AG10803 (cell line): Measurements from ENCODE around the gene THOC6.
"Not testable (repeated sequence)": the region's sequence is repeated elsewhere in the genome, so short reads cannot be mapped to it uniquely, and the experiment has no call there.

Source experiments
- DNase-seq: peaks from one replicate; pipeline ENCODE4 v3.0.0; 2010; ENCODE audit warnings: low read depth
- H3K4me3 ChIP-seq: 2 replicates; pipeline ENCODE4 v1.5.1; 2011; ENCODE audit warnings: mild to moderate bottlenecking, low read length, control low read depth
- TF ChIP-seq, protein P1 (sequence below): conservative IDR thresholded peaks from 2 replicates; pipeline ENCODE4 v1.5.1; 2011; ENCODE audit warnings: mild to moderate bottlenecking, low read length, control low read depth, inconsistent platforms

Gene THOC6

DNA sequence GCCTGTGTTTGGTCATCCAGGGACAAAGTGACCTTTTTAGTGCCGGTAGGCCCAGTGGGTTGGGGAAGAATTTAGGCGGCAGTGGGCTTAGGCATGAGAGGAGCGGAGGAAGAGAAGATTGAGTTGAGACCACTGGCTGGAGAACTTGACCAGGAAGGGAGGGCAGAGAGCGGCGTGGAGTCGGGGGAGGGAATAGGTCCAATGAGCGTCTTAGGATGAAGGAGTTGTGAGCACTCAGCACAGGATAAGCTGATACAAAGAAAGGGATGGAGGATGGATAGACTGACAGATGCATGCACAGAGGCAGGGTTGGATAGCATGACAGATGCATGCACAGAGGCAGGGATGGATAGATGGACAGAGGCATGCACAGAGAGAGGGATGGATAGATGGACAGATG lies 49.6 kb downstream of the THOC6 start:
- no peak overlapping the region for H3K4me3 ChIP-seq
- TF ChIP-seq, protein P1, sequence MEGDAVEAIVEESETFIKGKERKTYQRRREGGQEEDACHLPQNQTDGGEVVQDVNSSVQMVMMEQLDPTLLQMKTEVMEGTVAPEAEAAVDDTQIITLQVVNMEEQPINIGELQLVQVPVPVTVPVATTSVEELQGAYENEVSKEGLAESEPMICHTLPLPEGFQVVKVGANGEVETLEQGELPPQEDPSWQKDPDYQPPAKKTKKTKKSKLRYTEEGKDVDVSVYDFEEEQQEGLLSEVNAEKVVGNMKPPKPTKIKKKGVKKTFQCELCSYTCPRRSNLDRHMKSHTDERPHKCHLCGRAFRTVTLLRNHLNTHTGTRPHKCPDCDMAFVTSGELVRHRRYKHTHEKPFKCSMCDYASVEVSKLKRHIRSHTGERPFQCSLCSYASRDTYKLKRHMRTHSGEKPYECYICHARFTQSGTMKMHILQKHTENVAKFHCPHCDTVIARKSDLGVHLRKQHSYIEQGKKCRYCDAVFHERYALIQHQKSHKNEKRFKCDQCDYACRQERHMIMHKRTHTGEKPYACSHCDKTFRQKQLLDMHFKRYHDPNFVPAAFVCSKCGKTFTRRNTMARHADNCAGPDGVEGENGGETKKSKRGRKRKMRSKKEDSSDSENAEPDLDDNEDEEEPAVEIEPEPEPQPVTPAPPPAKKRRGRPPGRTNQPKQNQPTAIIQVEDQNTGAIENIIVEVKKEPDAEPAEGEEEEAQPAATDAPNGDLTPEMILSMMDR = no peak
- DNase-seq = no peak

DNA sequence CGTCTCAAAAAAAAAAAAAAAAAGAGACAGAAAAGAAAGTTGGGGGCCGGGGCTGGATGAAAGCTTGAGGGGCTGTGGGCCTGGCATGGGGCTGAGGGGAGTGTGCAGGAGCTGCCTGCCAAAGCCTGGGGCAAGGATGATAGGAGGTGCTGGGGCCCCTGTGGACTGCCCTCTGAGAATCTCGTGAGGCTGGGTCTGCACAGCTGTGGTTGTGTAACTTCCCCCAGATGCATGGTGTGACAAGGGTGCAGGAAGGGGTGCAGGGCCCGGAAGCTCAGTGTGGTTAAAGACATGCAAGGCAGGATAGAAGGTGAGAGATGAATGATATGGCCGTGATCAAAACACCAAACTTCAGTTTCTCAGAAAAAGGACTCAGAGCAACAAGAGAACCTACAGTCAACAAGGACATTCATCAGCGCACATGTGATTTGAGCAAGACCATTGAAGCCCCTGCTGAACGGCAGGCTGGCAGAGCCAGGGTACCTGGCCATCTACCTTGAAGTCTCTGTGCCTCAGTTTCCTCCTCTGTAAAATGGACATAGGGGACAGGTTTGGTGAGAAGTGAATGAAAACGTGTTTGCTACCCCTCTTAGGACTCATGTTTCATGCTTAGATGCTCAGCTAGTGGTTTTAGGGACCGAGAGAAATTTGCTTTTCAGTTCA lies 51.2 kb downstream of the THOC6 start:
- no peak overlapping the region for H3K4me3 ChIP-seq
- TF ChIP-seq, protein P1 = no peak
- DNase-seq = no peak

DNA sequence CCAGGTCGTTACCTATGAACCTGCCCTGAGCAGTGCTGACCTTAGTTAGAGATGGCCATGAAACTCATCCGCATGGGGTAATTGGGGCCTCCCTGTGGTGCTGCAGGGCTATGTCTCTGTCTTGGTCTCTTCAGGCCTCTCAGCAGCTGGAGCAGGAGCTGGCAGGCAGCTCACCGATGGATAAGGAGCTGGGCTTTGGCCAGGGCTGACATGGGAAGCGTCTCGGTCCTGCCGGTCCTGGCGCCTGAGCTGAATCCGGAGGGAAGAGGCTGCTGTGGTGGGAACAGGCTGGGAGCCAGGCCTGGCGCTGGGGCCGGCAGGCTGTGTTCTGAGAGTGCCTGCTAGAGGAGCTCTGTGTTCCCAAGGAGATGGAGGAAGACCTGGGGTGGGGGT lies 51.7 kb downstream of the THOC6 start:
- TF ChIP-seq, protein P1 = no peak
- no peak for DNase-seq
- H3K4me3 ChIP-seq = no peak overlapping the region

DNA sequence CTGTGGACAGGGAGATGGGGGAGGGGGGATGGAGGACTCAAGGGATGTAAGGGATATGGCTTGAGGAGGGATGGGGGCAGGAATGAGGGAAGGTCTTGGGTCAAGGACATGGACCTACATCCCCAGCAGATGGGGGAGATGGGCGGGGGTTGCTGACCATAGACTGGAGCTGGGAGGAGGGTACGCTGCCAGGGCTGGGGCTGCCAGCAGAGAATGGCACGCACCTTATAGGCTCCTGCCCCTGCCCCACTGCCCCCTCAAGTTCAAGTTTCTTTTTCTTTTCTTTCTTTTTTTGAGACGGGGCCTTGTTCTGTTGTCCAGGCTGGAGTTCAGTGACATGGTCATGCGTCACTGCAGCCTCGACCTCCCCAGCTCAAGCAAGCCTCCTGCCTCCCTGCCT lies 52.1 kb downstream of the THOC6 start:
- not testable (repeated sequence) for DNase-seq, H3K4me3 ChIP-seq

DNA sequence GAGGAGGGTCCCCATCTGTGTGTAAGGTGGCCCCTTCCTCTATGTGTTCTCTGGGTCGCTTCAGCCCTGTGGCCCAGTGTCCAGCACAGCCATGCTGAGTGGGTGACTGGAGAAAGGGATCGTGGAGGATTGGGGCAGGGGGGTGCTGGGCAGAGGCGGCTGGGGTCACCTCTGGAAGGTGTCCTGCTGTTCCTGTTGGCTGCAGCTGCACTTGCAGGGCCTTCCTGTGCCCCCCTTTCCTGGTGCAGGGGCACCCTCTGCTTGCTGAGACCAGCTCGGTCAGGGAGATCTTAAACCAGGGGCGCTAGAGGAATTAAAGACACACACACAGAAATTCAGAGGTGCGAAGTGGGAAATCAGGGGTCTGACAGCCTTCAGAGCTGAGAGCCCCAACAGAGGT lies 52.7 kb downstream of the THOC6 start:
- no peak for DNase-seq
- H3K4me3 ChIP-seq = no peak overlapping the region
- TF ChIP-seq, protein P1 = no peak
